PC-3 (cell line): ENCODE results near the gene ARVCF. TPM values are rescaled to one million over a fixed set of nuclear protein-coding genes. Genes with fewer than 3 reads are reported as not detected.

Experiments used
- ATAC-seq: fragments of 200-7000 bp; cut with Tn5 transposase; 2 replicates; pipeline ENCODE4 v1.9.1; 2020; ENCODE audit warnings: mild to moderate bottlenecking, moderate library complexity
- BruUV-seq: library from RNA; stranded (reverse); fragments of 400-500 nt; replicated peaks from 2 replicates; lab custom pipeline; 2021; lab: Mats Ljungman, UMichigan
- CTCF ChIA-PET: fragments of 300-600 bp; sonication (Branson Sonifier 250); formaldehyde crosslinking; loops from one replicate; lab custom pipeline; 2022; ENCODE audit warnings: antibody characterized with exemption; lab: Charles Lee
- POLR2A ChIA-PET: fragments of 300-600 bp; sonication (Branson Sonifier 250); formaldehyde crosslinking; loops from one replicate; lab custom pipeline; 2022; ENCODE audit warnings: antibody characterized with exemption; ENCODE audit not compliant: unreplicated experiment; lab: Charles Lee
- DNase-seq: peaks from one replicate; pipeline ENCODE4 v3.0.0-alpha.2; 2015
- H2AFZ ChIP-seq: fragments of 300-600 bp; sonication (generic); 2 replicates; pipeline ENCODE4 v1.6.0; 2016; ENCODE audit warnings: antibody characterized with exemption, low read length
- H3F3A ChIP-seq: fragments of 300-600 bp; sonication (generic); one replicate; pipeline ENCODE4 v1.6.0; 2017; ENCODE audit warnings: antibody characterized with exemption, low read length, control low read depth, mild to moderate bottlenecking; ENCODE audit not compliant: unreplicated experiment
- H3K27ac ChIP-seq: fragments of 300-600 bp; sonication (generic); 2 replicates; pipeline ENCODE4 v1.5.1; 2016; ENCODE audit warnings: mild to moderate bottlenecking, low read length
- H3K27me3 ChIP-seq: fragments of 300-600 bp; sonication (generic); 2 replicates; pipeline ENCODE4 v1.6.1; 2016; ENCODE audit warnings: low read length, mixed read lengths
- H3K36me3 ChIP-seq: fragments of 300-600 bp; sonication (generic); 2 replicates; pipeline ENCODE4 v1.6.1; 2016; ENCODE audit warnings: low read depth, mixed run types, low read length, mixed read lengths
- H3K4me1 ChIP-seq: fragments of 300-600 bp; sonication (generic); 2 replicates; pipeline ENCODE4 v1.5.1; 2016; ENCODE audit warnings: low read length; ENCODE audit not compliant: insufficient read depth
- H3K4me2 ChIP-seq: fragments of 300-600 bp; sonication (generic); 2 replicates; pipeline ENCODE4 v1.6.0; 2016; ENCODE audit warnings: low read length
- H3K4me3 ChIP-seq: fragments of 300-600 bp; sonication (generic); 2 replicates; pipeline ENCODE4 v1.5.1; 2016; ENCODE audit warnings: mild to moderate bottlenecking, low read length, mixed read lengths
- H3K79me2 ChIP-seq: fragments of 300-600 bp; sonication (generic); 2 replicates; pipeline ENCODE4 v1.6.1; 2017; ENCODE audit warnings: low read length, mixed read lengths
- H3K9ac ChIP-seq: fragments of 300-600 bp; sonication (generic); 2 replicates; pipeline ENCODE4 v1.6.0; 2016; ENCODE audit warnings: mild to moderate bottlenecking, low read length
- H3K9me2 ChIP-seq: fragments of 300-600 bp; sonication (generic); replicated peaks from 2 replicates; pipeline ENCODE4 v1.6.1; 2016; ENCODE audit warnings: mixed run types, low read length, mixed read lengths
- H3K9me3 ChIP-seq: fragments of 300-600 bp; sonication (generic); 2 replicates; pipeline ENCODE4 v1.6.1; 2016; ENCODE audit warnings: low read length, mixed read lengths
- H4K20me1 ChIP-seq: fragments of 300-600 bp; sonication (generic); 2 replicates; pipeline ENCODE4 v1.6.1; 2016; ENCODE audit warnings: low read length, mixed read lengths
- EZH2 ChIP-seq: fragments of 300-600 bp; sonication (generic); IDR thresholded peaks from one replicate; pipeline ENCODE4 v1.6.1; 2017; ENCODE audit warnings: antibody characterized with exemption, mild to moderate bottlenecking, low read length; ENCODE audit not compliant: unreplicated experiment
- EZH2phosphoT487 ChIP-seq: fragments of 300-600 bp; sonication (generic); IDR thresholded peaks from 2 replicates; pipeline ENCODE4 v1.6.1; 2018; ENCODE audit warnings: mild to moderate bottlenecking, antibody characterized with exemption, low read length, borderline replicate concordance
- intact Hi-C: fragments of 100-400 bp; cut with micrococcal nuclease; formaldehyde crosslinking; loops from 2 replicates; pipeline ENCODE4 v1.9.0; 2023
- total RNA-seq: library from RNA; depleted of rRNA; stranded (reverse); fragments of >200 nt; gene quantifications from 2 replicates; pipeline ENCODE4 v1.2.3, GENCODE V29; 2014
- TF ChIP-seq, protein P1 (sequence below): fragments of 300-600 bp; sonication (generic); conservative IDR thresholded peaks from 2 replicates; pipeline ENCODE4 v1.5.1; 2017; ENCODE audit warnings: antibody characterized with exemption, low read depth, mild to moderate bottlenecking, low read length

Gene ARVCF
- total RNA-seq, 1 experiment from 2014 or later: 20.0 TPM

DNA sequence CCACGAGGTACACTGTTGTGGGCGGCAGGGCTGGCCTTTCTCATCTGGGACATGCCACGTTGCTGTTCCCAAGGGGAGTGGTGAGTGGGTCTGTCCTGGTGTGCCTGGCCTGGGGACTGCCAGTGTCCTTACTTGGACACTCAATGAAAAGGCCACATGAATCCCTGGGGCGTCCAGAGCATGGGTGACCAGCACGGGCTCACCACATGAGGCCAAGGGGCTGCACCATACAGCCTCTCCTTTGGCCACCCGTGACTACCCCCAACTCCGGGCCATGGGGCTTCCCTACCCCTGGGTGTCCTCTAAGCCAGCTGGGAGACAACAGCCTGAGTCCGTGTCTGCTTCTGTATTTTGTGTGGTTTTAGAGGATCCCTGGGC is 54.8 kb downstream of the ARVCF start:
- Histone ChIP-seq H3K27ac (no peak overlapping the region), H2AFZ (no peak overlapping the region), H4K20me1 (no peaks in the 10 kb centered on the region), H3K4me1 (peaks cover 21% of the 10 kb centered on the region), H3F3A (no peaks in the 10 kb centered on the region), H3K4me3 (no peak overlapping the region), H3K27me3 (no peaks in the 10 kb centered on the region), H3K36me3 (no peaks in the 10 kb centered on the region; the same call in 1 of the 2 replicates), H3K9ac (no peak overlapping the region), H3K79me2 (peaks cover 10% of the 10 kb centered on the region), H3K9me3 (no peaks in the 10 kb centered on the region), H3K4me2 (no peak overlapping the region), H3K9me2 (no peaks in the 10 kb centered on the region)
- intact Hi-C loops: loop anchor here (2.0 kb wide), 1 partner anchor 53 kb away; no protein-coding TSS in a partner anchor
- no peak for ATAC-seq
- TF ChIP-seq EZH2phosphoT487 (no peak), EZH2 (no peak)
- TF ChIP-seq, protein P1, sequence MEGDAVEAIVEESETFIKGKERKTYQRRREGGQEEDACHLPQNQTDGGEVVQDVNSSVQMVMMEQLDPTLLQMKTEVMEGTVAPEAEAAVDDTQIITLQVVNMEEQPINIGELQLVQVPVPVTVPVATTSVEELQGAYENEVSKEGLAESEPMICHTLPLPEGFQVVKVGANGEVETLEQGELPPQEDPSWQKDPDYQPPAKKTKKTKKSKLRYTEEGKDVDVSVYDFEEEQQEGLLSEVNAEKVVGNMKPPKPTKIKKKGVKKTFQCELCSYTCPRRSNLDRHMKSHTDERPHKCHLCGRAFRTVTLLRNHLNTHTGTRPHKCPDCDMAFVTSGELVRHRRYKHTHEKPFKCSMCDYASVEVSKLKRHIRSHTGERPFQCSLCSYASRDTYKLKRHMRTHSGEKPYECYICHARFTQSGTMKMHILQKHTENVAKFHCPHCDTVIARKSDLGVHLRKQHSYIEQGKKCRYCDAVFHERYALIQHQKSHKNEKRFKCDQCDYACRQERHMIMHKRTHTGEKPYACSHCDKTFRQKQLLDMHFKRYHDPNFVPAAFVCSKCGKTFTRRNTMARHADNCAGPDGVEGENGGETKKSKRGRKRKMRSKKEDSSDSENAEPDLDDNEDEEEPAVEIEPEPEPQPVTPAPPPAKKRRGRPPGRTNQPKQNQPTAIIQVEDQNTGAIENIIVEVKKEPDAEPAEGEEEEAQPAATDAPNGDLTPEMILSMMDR: no peak
- CTCF ChIA-PET: no interaction called here
- POLR2A ChIA-PET: no interaction called here
- no peak for DNase-seq
- no TSS peak for BruUV-seq

DNA sequence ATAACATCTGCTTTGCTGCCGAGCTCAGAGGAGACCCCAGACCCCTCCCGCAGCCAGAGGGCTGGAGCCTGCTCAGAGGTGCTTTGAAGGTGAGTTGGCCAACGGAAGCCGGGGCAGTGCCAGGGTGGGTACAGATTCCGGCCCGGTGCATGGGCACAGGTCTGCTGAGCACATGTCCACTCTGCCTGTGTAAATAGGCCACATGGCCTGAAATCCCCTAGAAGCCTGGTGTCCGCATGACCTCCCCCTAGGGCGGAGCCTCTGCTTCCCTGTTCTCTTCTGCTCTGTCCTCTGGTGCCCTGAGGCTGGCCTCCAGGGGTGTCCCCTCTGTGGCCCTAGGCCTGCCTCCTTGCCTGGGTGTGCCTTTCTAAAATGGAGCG is 55.4 kb downstream of the ARVCF start:
- POLR2A ChIA-PET: no interaction called here
- intact Hi-C loops: no loop called here
- ATAC-seq: no peak
- peaks cover 10% of the 10 kb centered on the region for H3K79me2 ChIP-seq
- no peak overlapping the region for H3K27ac ChIP-seq
- peaks cover 21% of the 10 kb centered on the region for H3K4me1 ChIP-seq
- TF ChIP-seq, protein P1: no peak
- TF ChIP-seq EZH2phosphoT487 (no peak), EZH2 (no peak)
- H2AFZ ChIP-seq: no peak overlapping the region
- CTCF ChIA-PET: no interaction called here
- no peak overlapping the region for H3K9ac ChIP-seq
- H3K9me3 ChIP-seq: no peaks in the 10 kb centered on the region
- H3K36me3 ChIP-seq: no peaks in the 10 kb centered on the region; the same call in 1 of the 2 replicates
- H3K27me3 ChIP-seq: no peaks in the 10 kb centered on the region
- H4K20me1 ChIP-seq: no peaks in the 10 kb centered on the region
- H3F3A ChIP-seq: no peaks in the 10 kb centered on the region
- no peak overlapping the region for H3K4me3 ChIP-seq
- BruUV-seq: no TSS peak
- DNase-seq: no peak
- H3K9me2 ChIP-seq: no peaks in the 10 kb centered on the region
- no peak overlapping the region for H3K4me2 ChIP-seq

- Histone ChIP-seq H3K4me1 (peaks cover 21% of the 10 kb centered on the region), H3K9ac (no peak overlapping the region), H3K36me3 (no peaks in the 10 kb centered on the region; the same call in 1 of the 2 replicates), H3K4me3 (no peak overlapping the region), H2AFZ (no peak overlapping the region), H3K79me2 (peaks cover 10% of the 10 kb centered on the region), H3K27me3 (no peaks in the 10 kb centered on the region), H3K9me2 (no peaks in the 10 kb centered on the region), H4K20me1 (no peaks in the 10 kb centered on the region), H3F3A (no peaks in the 10 kb centered on the region), H3K4me2 (no peak overlapping the region), H3K27ac (no peak overlapping the region), H3K9me3 (no peaks in the 10 kb centered on the region)
- ATAC-seq (no peak), DNase-seq (no peak)
- POLR2A ChIA-PET: no interaction called here
- no TSS peak for BruUV-seq
- CTCF ChIA-PET: no interaction called here
- TF ChIP-seq EZH2phosphoT487 (no peak), EZH2 (no peak)
- TF ChIP-seq, protein P1: no peak
- intact Hi-C loops: no loop called here
Observed at GRCh38 chr22:19960491-19961200, 56.0 kb downstream of the ARVCF start.
